GM23338 (cell line): ENCODE measurements around the gene TMPRSS11D. TPM values are rescaled to one million over a fixed set of nuclear protein-coding genes. Genes with fewer than 3 reads are reported as not detected.

Experiments
- ATAC-seq: fragments of 200-7000 bp; cut with Tn5 transposase; 3 replicates; pipeline ENCODE4 v1.9.1; 2020
- DNase-seq: peaks from one replicate; pipeline ENCODE4 v3.0.0-alpha.2; 2015; ENCODE audit warnings: low spot score
- H2AFZ ChIP-seq: fragments of 200-600 bp; sonication (generic); 2 replicates; pipeline ENCODE4 v1.8.0; 2016; ENCODE audit warnings: antibody characterized with exemption, mild to moderate bottlenecking, moderate library complexity
- H3F3A ChIP-seq: fragments of 200-600 bp; sonication (generic); replicated peaks from 2 replicates; pipeline ENCODE4 v1.8.0; 2017; ENCODE audit warnings: antibody characterized with exemption, mixed run types, low read depth
- H3K27ac ChIP-seq: fragments of 200-600 bp; sonication (generic); 2 replicates; pipeline ENCODE4 v1.6.1; 2016; ENCODE audit warnings: low read depth
- H3K27me3 ChIP-seq: fragments of 200-600 bp; sonication (generic); 2 replicates; pipeline ENCODE4 v1.8.0; 2016; ENCODE audit warnings: mild to moderate bottlenecking, mixed run types, moderate library complexity; ENCODE audit not compliant: insufficient read depth
- H3K36me3 ChIP-seq: fragments of 200-600 bp; sonication (generic); 2 replicates; pipeline ENCODE4 v1.8.0; 2016; ENCODE audit warnings: mild to moderate bottlenecking; ENCODE audit not compliant: insufficient read depth
- H3K4me1 ChIP-seq: fragments of 200-600 bp; sonication (generic); 2 replicates; pipeline ENCODE4 v1.8.0; 2016; ENCODE audit warnings: mild to moderate bottlenecking, moderate library complexity; ENCODE audit not compliant: insufficient read depth
- H3K4me2 ChIP-seq: fragments of 200-600 bp; sonication (generic); 2 replicates; pipeline ENCODE4 v1.7.1; 2017; ENCODE audit warnings: mixed run types
- H3K4me3 ChIP-seq: fragments of 200-600 bp; sonication (generic); 2 replicates; pipeline ENCODE4 v1.6.1; 2016; ENCODE audit warnings: mixed run types
- H3K79me2 ChIP-seq: fragments of 200-600 bp; sonication (generic); replicated peaks from 2 replicates; pipeline ENCODE4 v1.8.0; 2017; ENCODE audit warnings: mild to moderate bottlenecking; ENCODE audit not compliant: insufficient read depth
- H3K9me2 ChIP-seq: fragments of 200-600 bp; sonication (generic); 2 replicates; pipeline ENCODE4 v1.8.0; 2017; ENCODE audit not compliant: insufficient read depth
- H4K20me1 ChIP-seq: fragments of 200-600 bp; sonication (generic); replicated peaks from 2 replicates; pipeline ENCODE4 v1.8.0; 2017; ENCODE audit warnings: mild to moderate bottlenecking; ENCODE audit not compliant: insufficient read depth
- H3K27ac Mint-ChIP-seq: 2 replicates; pipeline ENCODE4 v1.8.0; 2020; ENCODE audit warnings: inconsistent platforms, mild to moderate bottlenecking, moderate library complexity, mixed read lengths
- H3K27me3 Mint-ChIP-seq: 3 replicates; pipeline ENCODE4 v1.8.0; 2022; ENCODE audit warnings: low read depth, mild to moderate bottlenecking, moderate library complexity, mixed read lengths, inconsistent platforms; ENCODE audit not compliant: insufficient read depth, poor library complexity
- H3K36me3 Mint-ChIP-seq: 3 replicates; pipeline ENCODE4 v1.8.0; 2021; ENCODE audit warnings: low read depth, mild to moderate bottlenecking, inconsistent platforms, moderate library complexity, mixed read lengths
- H3K4me1 Mint-ChIP-seq: 3 replicates; pipeline ENCODE4 v1.8.0; 2020; ENCODE audit warnings: mild to moderate bottlenecking, inconsistent platforms, mixed read lengths
- H3K4me3 Mint-ChIP-seq: 3 replicates; pipeline ENCODE4 v1.8.0; 2021; ENCODE audit warnings: moderate library complexity, mild to moderate bottlenecking, inconsistent platforms, mixed read lengths
- H3K9me3 Mint-ChIP-seq: 3 replicates; pipeline ENCODE4 v1.8.0; 2020; ENCODE audit warnings: moderate library complexity, mild to moderate bottlenecking, inconsistent platforms, mixed read lengths
- JUNB ChIP-seq: IDR thresholded peaks from one replicate; pipeline ENCODE4 v1.6.1; 2016; ENCODE audit warnings: antibody characterized with exemption; ENCODE audit not compliant: unreplicated experiment
- POLR2AphosphoS5 ChIP-seq: IDR thresholded peaks from 2 replicates; pipeline ENCODE4 v1.6.1; 2016; ENCODE audit warnings: antibody characterized with exemption, low read depth
- ZNF114 ChIP-seq: fragments of 250-450 bp; sonication (Bioruptor Pico); IDR thresholded peaks from 2 replicates; pipeline ENCODE4 v1.5.0; 2020; ENCODE audit warnings: mild to moderate bottlenecking, moderate library complexity
- ZNF331 ChIP-seq: fragments of 250-450 bp; sonication (Bioruptor Pico); IDR thresholded peaks from 2 replicates; pipeline ENCODE4 v1.5.0; 2020; ENCODE audit warnings: low read depth, mild to moderate bottlenecking, moderate library complexity
- polyA plus RNA-seq: library from polyadenylated mRNA; unstranded; fragments of >200 nt; fragmentation: Nextera tagmentation; extraction: Ambion mirVana; gene quantifications from 2 replicates; pipeline ENCODE4 v1.2.1, GENCODE V29; 2016
- total RNA-seq: library from RNA; depleted of rRNA; stranded (reverse); fragments of >200 nt; shearing (Covaris generic); gene quantifications from 2 replicates; pipeline ENCODE4 v1.2.3, GENCODE V29; 2014
- TF ChIP-seq, protein P1 (sequence below): fragments of 250-450 bp; sonication (Bioruptor Pico); IDR thresholded peaks from 2 replicates; pipeline ENCODE4 v1.5.0; 2020; ENCODE audit warnings: mild to moderate bottlenecking, moderate library complexity

Gene TMPRSS11D
- total and polyA plus RNA-seq, 2 experiments from 2014 or later = not detected

DNA sequence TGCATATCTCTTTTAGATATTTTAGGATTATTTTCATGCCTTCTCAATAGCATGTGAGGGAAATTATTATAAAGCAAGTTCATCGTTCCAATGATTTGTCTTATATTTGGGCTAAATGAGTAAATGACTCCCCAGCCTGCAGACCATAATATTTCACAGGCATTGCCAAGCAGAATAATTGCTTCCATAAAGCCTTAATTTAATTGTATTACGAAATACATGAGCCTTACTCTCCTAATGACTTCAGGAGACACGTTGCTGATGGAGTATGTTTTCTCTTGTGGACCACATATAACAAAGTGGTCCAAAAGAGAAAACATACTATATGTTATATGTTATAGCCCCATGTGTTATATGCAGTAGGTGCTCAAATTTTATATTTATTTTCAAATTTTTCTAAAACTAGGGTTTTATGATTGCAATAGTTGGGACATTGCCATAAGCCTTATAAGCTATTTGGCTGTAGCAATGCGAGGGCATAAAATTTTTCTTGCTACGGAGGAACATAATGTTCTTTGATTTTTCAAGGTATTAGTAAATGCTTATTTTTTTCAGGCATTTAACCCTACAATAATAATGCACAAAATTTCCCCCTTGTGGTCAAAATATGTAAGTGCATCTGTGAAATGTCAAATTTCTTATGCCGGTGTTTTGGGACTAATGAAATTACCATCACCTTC is 26.2 kb upstream of the TMPRSS11D start (continued):
- TF ChIP-seq, protein P1, sequence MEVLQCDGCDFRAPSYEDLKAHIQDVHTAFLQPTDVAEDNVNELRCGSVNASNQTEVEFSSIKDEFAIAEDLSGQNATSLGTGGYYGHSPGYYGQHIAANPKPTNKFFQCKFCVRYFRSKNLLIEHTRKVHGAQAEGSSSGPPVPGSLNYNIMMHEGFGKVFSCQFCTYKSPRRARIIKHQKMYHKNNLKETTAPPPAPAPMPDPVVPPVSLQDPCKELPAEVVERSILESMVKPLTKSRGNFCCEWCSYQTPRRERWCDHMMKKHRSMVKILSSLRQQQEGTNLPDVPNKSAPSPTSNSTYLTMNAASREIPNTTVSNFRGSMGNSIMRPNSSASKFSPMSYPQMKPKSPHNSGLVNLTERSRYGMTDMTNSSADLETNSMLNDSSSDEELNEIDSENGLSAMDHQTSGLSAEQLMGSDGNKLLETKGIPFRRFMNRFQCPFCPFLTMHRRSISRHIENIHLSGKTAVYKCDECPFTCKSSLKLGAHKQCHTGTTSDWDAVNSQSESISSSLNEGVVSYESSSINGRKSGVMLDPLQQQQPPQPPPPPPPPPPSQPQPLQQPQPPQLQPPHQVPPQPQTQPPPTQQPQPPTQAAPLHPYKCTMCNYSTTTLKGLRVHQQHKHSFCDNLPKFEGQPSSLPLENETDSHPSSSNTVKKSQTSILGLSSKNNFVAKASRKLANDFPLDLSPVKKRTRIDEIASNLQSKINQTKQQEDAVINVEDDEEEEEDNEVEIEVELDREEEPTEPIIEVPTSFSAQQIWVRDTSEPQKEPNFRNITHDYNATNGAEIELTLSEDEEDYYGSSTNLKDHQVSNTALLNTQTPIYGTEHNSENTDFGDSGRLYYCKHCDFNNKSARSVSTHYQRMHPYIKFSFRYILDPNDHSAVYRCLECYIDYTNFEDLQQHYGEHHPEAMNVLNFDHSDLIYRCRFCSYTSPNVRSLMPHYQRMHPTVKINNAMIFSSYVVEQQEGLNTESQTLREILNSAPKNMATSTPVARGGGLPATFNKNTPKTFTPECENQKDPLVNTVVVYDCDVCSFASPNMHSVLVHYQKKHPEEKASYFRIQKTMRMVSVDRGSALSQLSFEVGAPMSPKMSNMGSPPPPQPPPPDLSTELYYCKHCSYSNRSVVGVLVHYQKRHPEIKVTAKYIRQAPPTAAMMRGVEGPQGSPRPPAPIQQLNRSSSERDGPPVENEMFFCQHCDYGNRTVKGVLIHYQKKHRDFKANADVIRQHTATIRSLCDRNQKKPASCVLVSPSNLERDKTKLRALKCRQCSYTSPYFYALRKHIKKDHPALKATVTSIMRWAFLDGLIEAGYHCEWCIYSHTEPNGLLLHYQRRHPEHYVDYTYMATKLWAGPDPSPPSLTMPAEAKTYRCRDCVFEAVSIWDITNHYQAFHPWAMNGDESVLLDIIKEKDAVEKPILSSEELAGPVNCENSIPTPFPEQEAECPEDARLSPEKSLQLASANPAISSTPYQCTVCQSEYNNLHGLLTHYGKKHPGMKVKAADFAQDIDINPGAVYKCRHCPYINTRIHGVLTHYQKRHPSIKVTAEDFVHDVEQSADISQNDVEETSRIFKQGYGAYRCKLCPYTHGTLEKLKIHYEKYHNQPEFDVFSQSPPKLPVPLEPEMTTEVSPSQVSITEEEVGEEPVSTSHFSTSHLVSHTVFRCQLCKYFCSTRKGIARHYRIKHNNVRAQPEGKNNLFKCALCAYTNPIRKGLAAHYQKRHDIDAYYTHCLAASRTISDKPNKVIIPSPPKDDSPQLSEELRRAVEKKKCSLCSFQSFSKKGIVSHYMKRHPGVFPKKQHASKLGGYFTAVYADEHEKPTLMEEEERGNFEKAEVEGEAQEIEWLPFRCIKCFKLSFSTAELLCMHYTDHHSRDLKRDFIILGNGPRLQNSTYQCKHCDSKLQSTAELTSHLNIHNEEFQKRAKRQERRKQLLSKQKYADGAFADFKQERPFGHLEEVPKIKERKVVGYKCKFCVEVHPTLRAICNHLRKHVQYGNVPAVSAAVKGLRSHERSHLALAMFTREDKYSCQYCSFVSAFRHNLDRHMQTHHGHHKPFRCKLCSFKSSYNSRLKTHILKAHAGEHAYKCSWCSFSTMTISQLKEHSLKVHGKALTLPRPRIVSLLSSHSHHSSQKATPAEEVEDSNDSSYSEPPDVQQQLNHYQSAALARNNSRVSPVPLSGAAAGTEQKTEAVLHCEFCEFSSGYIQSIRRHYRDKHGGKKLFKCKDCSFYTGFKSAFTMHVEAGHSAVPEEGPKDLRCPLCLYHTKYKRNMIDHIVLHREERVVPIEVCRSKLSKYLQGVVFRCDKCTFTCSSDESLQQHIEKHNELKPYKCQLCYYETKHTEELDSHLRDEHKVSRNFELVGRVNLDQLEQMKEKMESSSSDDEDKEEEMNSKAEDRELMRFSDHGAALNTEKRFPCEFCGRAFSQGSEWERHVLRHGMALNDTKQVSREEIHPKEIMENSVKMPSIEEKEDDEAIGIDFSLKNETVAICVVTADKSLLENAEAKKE = no peak

GRCh38 chr4:67907650-67908049 is 23.8 kb upstream of the TMPRSS11D start:
- Mint-ChIP-seq H3K4me1 (no peaks in the 10 kb centered on the region), H3K27ac (no peak overlapping the region), H3K4me3 (no peak overlapping the region), H3K36me3 (no peaks in the 10 kb centered on the region), H3K9me3 (no peaks in the 10 kb centered on the region), H3K27me3 (no peaks in the 10 kb centered on the region)
- H3K36me3 ChIP-seq = no peaks in the 10 kb centered on the region
- H3K4me1 ChIP-seq = no peaks in the 10 kb centered on the region
- no peak for ATAC-seq
- H3K27ac ChIP-seq = no peak overlapping the region
- DNase-seq = no peak
- 0 out of 2 replicates have a peak overlapping the region, but pooled peaks have one; percentile 12 for H2AFZ ChIP-seq
- no peaks in the 10 kb centered on the region for H3K9me2 ChIP-seq
- no peak overlapping the region for H3K4me2 ChIP-seq
- H3K79me2 ChIP-seq = no peaks in the 10 kb centered on the region
- H3F3A ChIP-seq = no peaks in the 10 kb centered on the region
- H3K4me3 ChIP-seq = no peak overlapping the region
- no peaks in the 10 kb centered on the region for H4K20me1 ChIP-seq
- no peaks in the 10 kb centered on the region for H3K27me3 ChIP-seq
- TF ChIP-seq POLR2AphosphoS5 = no peak
- TF ChIP-seq JUNB = no peak
- no peak for TF ChIP-seq ZNF331 (CRISPR knock-in tag)
- no peak for TF ChIP-seq ZNF114 (CRISPR knock-in tag)
- TF ChIP-seq, protein P1 = no peak
